GM19467 (cell line): Measurements from ENCODE around the gene AK5.

ENCODE experiments used
- ATAC-seq: cut with Tn5 transposase; IDR thresholded peaks from one replicate; pipeline ENCODE4 v1.9.1; 2021; ENCODE audit warnings: mild to moderate bottlenecking, moderate library complexity; ENCODE audit not compliant: unreplicated experiment

Gene AK5

DNA sequence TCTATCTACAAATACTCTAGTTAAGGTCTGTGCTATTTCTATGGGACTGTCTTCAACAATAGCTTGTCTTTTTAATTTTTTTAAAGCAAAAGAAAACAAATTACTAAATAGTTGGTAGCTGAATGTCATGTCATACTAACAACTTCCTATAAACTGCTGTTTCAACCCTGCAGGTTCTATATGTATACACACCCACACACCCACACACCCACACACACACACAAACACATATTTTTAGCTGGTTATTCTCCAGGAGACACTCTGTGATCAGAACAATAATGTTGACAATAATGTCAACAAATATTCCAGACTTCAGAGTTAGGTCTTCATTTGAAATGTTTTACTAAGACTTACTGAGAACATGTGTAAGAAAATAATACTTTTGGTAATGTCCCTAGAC, 66.7 kb downstream of the AK5 start:
- no peak for ATAC-seq

DNA sequence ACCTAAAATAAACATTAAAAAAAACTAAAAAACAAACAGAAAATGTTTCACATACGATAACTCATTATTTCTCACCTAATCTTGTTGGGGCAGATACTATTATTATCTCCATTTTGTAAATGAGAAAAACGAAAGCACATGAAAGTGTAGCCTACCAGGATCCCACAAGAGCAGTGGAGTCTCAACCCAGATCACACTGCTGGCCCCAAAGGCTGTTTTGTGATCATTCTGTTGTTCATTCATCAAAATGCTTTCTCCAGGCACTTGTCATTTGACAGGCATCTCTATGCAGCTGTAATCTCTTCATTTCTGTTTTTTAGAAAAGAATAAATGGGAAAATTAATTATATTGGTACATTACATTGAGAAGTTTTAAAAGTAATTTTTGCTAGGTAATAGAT, 67.5 kb downstream of the AK5 start:
- no peak for ATAC-seq

DNA sequence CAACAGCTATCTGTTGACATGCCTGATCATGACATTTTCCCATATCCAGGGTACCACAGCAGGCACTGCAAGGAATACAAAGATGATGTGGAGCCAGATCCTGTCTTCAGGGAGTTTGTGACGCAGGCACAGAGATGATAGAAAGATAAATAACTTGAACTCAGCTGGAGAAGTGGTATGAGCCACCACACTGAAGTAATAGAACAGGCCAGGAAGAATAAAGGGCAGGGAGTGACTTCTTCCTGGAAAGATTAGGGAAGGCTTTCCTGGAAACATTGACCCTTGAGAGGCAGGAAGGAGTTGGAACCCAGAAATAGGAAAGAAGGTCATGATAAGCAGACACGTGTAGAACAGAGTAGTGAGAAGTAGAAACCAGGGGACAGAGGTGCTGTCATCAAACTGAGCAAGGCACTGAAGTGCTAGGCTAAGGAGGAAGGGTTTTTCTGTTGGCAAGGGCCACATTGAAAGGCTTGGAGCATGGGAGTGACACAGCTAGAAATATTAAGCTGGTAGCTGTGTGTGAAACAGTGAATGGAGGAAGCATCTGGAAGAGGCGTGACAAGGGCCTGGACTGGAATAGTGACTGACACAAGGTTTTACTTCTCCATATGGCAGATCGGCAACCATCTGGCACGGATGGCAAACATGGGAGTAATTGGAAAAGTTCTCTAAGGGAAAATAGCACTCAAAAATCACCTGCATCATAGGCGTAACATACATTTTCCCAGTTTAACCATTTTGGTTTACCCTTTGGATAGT, 68.4 kb downstream of the AK5 start:
- ATAC-seq = no peak

DNA sequence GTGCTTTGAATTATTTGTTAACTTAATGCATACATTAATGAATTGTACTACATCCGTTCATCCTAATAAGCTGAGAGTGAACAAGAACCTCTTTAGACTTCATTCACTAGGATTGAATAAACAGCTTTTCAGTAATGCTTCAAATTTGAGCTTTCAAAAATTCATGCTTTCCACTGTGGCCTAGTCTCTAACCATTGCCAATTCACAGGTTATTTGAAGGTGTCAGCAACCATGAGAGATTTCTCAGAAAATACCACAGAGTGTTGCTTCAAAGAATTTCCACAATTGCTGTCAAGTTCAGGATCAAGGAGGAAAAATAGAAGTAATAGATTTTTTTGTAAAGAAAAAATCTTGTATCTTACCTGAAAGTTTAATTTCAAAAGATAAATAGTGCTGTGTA, 72.7 kb downstream of the AK5 start:
- ATAC-seq = no peak

DNA sequence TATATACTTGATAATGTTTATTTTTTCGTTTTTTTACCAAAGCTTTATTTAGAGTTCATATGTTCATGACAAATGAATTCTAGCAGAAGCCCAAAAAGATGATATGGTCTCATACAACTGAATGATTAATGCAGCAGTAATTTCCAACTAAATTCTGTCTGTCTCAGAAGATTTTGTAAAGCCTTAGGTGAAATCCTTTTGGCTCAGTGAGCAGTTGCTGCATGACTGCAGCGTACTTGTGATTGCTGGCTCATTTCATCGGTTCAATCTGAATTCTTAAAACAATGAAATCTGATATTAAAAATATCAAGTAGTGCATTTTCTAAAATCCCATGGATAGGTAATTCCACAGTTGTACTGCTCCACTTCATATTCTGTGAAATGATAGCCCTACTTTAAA, 73.2 kb downstream of the AK5 start:
- ATAC-seq = no peak

DNA sequence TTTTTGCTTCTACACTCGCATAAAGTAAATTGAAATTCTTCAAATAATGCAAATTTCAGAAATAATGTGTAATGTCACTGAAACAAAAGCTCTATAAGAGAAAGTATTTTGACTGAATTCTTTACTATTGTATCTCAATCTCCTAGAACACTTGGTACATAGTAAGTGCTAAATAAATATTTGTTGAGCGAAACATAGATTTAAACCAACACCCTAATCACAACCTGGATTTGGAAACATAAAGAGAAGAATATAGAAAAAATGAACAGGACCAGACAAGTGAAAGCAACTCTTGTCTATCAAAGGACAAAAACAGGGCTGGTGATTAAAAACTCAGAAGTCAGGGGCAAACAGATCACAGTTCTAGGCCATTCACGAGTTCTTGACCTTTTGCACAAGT, 74.3 kb downstream of the AK5 start:
- ATAC-seq = no peak

DNA sequence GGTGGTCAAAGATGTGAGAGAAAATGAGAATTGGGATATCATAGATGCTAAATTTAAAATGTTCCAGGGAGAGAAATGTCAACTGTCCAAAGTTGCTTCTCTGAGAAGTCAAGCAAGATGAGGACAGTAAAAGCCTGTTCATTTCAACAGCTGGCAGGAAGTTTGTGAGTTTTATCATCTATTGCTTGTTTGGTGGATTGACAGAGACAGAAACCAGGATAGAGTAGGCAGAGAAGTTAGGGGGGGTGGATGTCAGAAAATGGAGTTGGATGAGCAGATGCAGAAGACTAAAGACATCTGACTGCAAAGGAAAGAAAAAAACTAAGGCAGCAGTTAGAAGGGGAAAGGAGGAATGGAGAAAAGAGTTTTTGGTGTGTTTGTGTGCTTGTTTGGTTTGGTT, 78.4 kb downstream of the AK5 start:
- ATAC-seq = no peak

DNA sequence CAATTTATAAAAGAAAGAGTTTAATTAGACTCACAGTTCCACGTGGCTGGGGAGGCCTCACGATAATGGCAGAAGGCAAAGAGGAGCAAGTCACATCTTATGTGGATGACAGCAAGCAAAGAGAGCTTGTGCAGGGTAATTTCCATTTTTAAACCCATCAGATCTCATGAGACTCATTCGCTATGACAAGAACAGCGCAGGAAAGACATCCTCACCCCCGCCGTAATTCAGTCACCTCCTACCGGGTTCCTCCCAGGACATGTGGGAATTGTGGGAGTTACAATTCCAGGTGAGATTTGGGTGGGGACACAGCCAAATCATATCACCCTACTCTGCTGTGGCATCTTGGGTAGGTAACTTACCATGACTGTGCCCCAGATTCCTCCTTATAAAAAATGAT, 79.8 kb downstream of the AK5 start:
- ATAC-seq = no peak

DNA sequence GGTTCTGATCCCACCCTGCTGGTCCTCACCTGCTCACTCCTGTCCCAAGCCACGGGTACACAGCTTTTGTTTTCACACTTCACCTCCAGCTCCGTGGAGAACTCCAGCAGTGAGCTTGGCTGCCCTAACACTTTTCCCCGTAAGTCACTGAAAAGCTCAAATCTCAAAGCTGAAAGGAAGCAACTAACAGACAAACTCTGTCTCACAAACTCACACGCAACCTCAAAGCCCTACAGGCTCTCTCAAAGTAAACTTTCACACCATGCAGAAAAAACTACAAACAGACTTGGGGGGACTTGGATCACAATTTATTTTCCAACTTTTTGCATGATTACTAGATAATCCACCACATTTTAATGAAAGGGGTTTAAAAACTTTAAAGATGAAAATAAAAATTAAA, 88.3 kb downstream of the AK5 start:
- ATAC-seq = no peak

DNA sequence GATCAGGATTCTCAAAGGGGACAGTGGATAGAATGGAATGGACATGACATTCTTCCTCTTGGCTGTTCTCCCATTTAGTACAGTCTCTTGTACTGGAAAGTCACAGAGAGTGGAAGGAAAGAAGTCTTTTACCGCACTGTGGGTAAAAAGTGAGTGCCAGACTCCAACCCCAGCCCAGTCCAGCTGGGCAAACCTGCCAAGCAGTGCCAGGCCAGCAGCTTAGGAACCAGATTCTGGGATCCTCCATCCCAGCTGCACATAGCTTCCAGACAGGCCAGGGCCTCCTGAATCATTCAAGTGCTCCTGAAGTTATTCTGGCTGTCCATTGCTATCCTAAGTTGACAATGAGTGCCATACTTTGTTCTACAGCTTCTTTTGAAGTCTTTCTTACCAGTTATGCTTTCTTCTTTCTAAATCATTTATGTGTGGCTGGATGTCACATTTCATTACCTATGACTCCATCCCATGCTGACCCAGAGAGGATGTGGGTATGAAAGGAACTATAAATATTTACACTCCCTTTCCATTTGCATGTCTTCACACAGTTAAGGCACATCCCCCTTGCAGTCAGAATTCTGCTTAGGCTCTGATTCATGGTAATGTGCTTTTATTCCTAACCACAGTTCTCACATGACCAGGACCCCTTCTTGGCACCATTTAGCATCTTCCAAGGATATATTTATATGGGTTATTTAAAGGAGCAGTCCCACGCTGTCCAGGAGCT, 88.9 kb downstream of the AK5 start:
- no peak for ATAC-seq

DNA sequence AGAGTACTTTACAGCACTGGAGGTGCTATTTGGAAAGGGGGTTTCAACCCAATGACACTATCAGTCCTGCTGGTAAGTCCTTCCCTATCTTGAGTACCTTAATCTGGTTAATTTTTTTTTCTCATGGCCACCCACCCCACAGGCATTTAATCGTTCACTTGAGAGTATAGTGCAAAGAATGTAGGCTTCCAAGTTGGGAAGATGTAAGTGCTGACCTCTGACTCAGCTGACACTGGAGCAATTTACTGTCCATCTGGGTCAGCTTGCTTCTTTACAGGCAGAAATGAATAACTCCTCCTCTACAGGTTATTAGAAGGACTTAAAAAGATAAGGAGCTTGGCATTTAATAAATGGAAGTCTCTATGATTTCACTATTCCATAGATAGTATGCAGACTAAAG, 89.6 kb downstream of the AK5 start:
- ATAC-seq = no peak

DNA sequence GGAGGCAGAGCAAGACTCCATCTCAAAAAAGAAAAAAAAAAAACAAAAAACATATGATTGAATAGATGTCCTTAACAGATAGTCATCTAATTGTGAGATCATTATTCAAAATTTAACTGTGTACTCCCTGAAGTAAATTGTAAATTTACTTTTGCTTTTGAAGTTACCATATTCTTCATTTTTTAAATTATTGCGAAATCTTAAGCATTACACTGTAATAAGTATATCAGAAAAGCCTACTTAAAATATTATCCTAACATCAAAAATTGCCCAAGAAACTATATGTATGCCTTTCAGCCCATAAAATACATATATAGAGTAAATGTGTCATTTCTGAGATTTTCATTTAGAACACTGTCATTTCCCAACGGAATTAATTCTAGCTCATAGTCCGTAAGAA, 91.9 kb downstream of the AK5 start:
- no peak for ATAC-seq

DNA sequence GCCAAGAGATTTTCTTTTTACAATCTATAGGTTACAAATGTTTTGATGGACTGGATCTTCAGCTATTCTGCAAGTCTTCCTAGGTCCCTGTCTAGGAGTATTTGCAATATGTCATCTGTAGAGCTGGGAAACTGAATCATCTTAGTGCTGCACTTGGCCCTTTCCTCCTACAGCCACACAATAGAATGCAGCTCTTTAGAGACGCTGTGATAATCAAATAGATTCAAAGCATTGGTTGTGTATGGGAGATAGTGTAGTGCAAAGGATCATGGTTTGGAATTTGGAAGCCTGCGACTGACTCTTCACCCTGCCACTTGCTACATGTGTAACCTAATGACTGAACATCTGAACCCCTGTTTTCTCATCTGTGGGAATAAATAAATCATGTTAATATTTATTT, 93.7 kb downstream of the AK5 start:
- no peak for ATAC-seq

DNA sequence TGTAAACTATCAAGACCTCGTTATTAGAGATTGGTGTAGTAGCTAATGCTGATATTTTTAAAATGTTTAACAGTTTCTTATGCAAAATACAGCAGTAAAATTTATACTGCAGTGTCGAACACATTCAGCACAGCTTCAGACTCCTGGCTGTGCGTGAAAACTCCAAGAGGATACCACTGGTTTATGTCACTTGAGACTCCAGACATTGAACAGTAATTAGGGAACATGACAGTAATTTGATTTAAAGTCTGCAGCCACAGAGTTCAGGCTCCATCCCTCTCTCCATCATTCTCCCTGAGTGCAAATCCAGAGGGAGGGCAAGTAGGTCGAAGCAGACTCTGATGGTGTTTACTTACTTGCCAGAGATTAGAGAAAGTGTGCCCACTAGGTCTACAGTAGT, 94.2 kb downstream of the AK5 start:
- no peak for ATAC-seq

DNA sequence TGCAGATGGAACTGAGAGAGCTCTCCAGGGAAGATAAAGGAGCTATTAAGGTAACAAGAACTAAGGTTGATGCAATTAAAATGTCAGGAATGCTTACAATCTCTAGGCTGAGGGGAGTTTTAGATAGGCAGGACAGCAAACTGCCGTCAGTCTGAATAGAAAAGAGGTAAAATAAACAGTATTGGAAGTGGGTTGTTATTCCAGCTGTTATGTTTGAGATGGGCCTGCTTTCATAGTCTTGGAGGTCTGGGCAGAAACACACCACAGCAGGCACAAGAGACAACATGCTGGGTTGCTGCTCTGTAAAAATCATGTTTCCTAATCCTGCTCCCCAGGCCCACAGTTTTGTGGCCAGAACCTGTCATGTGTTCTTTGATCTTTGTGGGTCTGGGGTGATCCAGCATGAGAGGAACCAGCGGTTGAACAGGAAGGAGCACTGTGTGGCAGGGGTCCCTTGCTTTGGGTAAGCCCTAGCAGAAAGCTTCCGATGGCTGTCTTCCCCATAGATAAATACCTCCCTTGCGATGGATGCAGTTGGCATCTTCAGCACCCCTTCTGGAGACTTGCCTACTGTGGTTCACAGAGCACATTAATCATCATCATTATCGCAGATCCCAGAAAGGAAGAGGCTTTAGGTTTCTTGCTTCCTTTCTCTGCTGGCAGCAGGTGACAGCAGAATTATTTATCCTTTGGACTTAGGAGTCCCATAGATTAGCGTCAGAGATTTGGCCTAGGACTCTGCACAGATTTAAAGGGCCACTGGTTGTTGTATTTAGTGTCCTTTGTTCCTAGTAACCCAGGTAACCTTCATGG, 97.1 kb downstream of the AK5 start:
- ATAC-seq = no peak

DNA sequence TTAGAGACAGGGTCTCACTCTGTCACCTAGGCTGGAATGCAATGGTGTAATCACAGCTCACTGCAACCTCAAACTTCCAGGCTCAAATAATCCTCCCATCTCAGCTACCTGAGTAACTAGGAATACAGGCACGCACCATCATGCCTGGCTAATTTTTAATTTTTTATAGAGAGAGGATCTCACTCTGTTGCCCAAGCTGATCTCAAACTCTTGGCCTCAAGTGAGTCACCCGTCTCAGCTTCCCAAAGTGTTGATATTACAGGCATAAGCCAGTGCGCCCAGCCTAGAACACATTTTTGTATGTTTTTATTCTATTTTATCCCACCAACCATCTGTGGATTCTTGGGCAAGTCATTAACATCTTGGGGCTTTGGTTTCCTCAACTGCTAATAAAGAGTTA, 100.5 kb downstream of the AK5 start:
- ATAC-seq = no peak

DNA sequence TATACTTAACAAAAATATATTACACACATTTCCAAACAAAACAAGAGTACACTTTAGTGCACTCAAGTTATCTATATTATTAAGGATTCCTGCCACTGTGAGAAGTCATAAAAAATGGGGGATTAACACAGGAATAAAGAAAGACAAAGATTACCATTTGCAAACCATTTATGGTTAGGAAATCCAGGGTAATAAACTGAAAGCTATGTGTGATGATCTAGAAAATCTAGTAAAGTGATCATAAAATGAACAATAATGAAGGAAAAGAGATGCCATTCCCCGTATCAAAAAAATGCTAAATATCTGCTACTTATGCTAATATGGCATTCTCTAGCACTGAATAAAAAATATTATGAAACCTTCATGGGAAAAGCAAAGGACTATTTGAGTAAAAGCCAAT, 101.4 kb downstream of the AK5 start:
- ATAC-seq = no peak

DNA sequence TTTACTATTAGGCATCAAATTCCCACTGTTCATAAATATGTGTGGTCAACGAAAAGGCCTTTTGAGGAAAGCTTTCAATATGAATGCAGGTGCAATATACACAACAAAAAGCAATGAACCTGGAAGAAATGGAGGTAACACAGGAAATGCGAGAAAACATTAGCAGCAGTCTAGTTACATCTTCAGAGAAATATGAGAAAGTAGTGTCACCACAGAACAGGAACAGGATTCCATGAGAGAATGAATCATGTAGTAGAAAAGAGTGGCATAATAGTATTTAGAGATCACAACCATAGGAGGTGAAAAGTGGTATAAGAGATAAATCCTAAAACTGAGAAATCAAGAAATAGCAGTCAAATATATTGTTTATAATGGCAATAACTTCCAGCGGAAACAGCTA, 103.7 kb downstream of the AK5 start:
- no peak for ATAC-seq

DNA sequence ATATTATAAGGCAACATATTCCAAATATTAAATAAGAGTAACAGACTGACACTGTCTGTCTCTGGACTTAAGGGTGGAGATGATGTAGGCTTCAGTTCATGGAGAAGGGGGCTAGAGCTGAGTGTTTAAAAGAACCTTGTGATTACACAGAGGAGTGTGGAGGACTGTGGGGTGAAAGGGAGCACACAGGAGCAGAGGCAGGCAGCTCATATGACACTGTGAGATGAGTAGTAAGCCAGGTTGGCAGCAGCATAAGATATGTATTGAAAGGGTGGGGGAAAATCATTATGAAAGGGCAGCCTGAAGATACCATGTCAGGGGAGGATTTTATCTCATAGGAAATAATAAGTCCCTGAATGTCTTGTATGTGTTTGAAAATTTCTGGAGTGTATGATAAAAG, 104.5 kb downstream of the AK5 start:
- no peak for ATAC-seq

DNA sequence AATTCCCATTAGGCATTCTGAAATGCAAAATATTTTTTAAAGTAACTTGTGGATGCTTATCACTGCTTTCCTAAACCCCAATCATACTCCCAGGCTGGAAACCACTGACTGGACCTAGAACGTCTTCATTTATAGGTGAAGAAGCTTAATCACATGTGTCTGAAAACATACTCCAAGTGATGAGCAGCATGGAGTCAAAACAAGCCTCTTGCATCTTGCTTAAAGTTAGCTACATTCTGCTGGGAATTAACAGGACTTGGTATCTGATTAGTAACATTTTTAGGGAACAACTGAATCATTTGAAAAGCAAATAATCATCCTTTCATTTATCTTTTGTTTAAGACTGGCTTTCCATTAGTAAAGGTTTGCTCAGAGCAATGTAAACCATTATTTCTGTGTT, 105.7 kb downstream of the AK5 start:
- ATAC-seq = no peak

DNA sequence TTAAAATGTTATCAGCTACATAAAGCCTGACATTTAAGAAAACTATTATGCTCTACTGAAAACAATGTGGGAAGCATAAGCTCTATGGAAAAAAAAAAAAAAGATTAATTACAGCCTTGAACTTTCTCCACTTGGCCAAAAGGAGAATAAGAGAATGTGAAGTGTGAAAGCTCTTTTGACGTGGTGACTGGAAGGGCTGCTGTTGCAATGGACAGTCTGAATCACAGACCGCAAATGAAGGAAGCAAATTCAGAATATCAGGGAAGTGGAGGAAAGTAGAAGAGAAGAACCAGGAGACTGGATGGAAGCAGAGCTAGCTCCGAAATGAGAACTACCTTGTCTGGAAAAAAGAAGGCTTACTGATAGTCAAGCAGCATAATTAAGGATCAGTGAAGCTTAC, 106.8 kb downstream of the AK5 start:
- no peak for ATAC-seq

DNA sequence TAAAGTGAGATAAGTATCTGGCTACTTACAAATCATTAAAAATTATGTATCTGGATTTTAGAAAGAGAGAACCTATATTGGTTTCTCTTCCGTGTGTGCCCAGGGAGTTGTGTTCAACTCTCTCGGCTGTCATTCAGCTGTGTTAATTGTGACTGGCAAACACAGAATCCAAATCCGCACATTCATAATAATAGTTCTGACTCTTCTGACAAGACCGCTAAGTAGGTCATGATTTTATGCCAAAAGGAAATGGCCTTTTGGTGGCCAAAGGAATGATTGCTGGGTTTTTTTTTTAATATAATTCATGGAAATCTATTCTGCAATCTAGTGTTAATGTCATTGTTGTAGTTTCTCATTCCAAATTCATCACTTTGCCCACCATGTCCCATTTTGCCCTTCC, 110.7 kb downstream of the AK5 start:
- ATAC-seq = no peak
